Measurements from ENCODE around the gene CINP.
"Not testable (repeated sequence)": the region's sequence is repeated elsewhere in the genome, so short reads cannot be mapped to it uniquely, and the experiment has no call there.

CINP gene

GRCh38 chr14:102298303-102299070, 64.2 kb downstream of the CINP start:
- WGBS (ENCODE audit: extremely low coverage, insufficient coverage, low lambda C conversion rate) = no CpG with 5 or more reads among the region's 12 CpGs
- H3K36me3 ChIP-seq (ENCODE audit: control insufficient read depth, insufficient read depth, low read length); H3K27ac ChIP-seq (ENCODE audit: low read depth, low read length); H4K5ac ChIP-seq (ENCODE audit: low read length); H3K79me1 ChIP-seq (ENCODE audit: low read length); H3K4me1 ChIP-seq (ENCODE audit: control insufficient read depth, low read depth, low read length); H2BK5ac ChIP-seq (ENCODE audit: low read length); H3K9ac ChIP-seq (ENCODE audit: low read length); H3K79me2 ChIP-seq (ENCODE audit: control insufficient read depth, insufficient read depth, low read length); H4K8ac ChIP-seq (ENCODE audit: low read depth, low read length); H2BK15ac ChIP-seq (replicated peaks; ENCODE audit: low read depth); H3K18ac ChIP-seq (ENCODE audit: low read length); H2BK120ac ChIP-seq (ENCODE audit: low read depth, low read length); H3K4me2 ChIP-seq (ENCODE audit: low read length); H3K23ac ChIP-seq (ENCODE audit: low read length); H2AK5ac ChIP-seq (ENCODE audit: low read length); H3K56ac ChIP-seq (ENCODE audit: low read length); H3K27me3 ChIP-seq (ENCODE audit: insufficient read depth, low read length, poor library complexity); DNase-seq; H3K4ac ChIP-seq (ENCODE audit: low read depth, low read length); H3K4me3 ChIP-seq (ENCODE audit: low read length): not testable (repeated sequence)
